Suprapubic skin (tissue), 3 donors: ENCODE data around the gene MTURN.

Source experiments
- CTCF ChIP-seq, 2 donors: fragments of 200-600 bp in 1 of 2; fragments of 450-650 bp in 1 of 2; sonication (generic) in 1 of 2; IDR thresholded peaks; one replicate each; pipeline ENCODE4 v1.5.1; 2016 to 2019; ENCODE audit warnings: antibody characterized with exemption in 2 of 2, mild to moderate bottlenecking in 1 of 2, moderate library complexity in 1 of 2
- EP300 ChIP-seq: sonication (generic); formaldehyde crosslinking; IDR thresholded peaks from one replicate; pipeline ENCODE4 v1.6.1; 2017; ENCODE audit warnings: antibody characterized with exemption

GRCh38 chr7:30201161-30201666 is 66.4 kb downstream of the MTURN start:
- TF ChIP-seq EP300 (no peak), CTCF (IDR thresholded peaks at IDR 0.05) (no peak)
